PC-3 (cell line): ENCODE results near the gene CNRIP1. TPM values are rescaled to one million over a fixed set of nuclear protein-coding genes. Genes with fewer than 3 reads are reported as not detected.

Experiments used
- ATAC-seq: fragments of 200-7000 bp; cut with Tn5 transposase; 2 replicates; pipeline ENCODE4 v1.9.1; 2020; ENCODE audit warnings: mild to moderate bottlenecking, moderate library complexity
- BruUV-seq: library from RNA; stranded (reverse); fragments of 400-500 nt; replicated peaks from 2 replicates; lab custom pipeline; 2021; lab: Mats Ljungman, UMichigan
- CTCF ChIA-PET: fragments of 300-600 bp; sonication (Branson Sonifier 250); formaldehyde crosslinking; loops from one replicate; lab custom pipeline; 2022; ENCODE audit warnings: antibody characterized with exemption; lab: Charles Lee
- POLR2A ChIA-PET: fragments of 300-600 bp; sonication (Branson Sonifier 250); formaldehyde crosslinking; loops from one replicate; lab custom pipeline; 2022; ENCODE audit warnings: antibody characterized with exemption; ENCODE audit not compliant: unreplicated experiment; lab: Charles Lee
- DNase-seq: peaks from one replicate; pipeline ENCODE4 v3.0.0-alpha.2; 2015
- H2AFZ ChIP-seq: fragments of 300-600 bp; sonication (generic); 2 replicates; pipeline ENCODE4 v1.6.0; 2016; ENCODE audit warnings: antibody characterized with exemption, low read length
- H3F3A ChIP-seq: fragments of 300-600 bp; sonication (generic); one replicate; pipeline ENCODE4 v1.6.0; 2017; ENCODE audit warnings: antibody characterized with exemption, low read length, control low read depth, mild to moderate bottlenecking; ENCODE audit not compliant: unreplicated experiment
- H3K27ac ChIP-seq: fragments of 300-600 bp; sonication (generic); 2 replicates; pipeline ENCODE4 v1.5.1; 2016; ENCODE audit warnings: mild to moderate bottlenecking, low read length
- H3K27me3 ChIP-seq: fragments of 300-600 bp; sonication (generic); 2 replicates; pipeline ENCODE4 v1.6.1; 2016; ENCODE audit warnings: low read length, mixed read lengths
- H3K36me3 ChIP-seq: fragments of 300-600 bp; sonication (generic); 2 replicates; pipeline ENCODE4 v1.6.1; 2016; ENCODE audit warnings: low read depth, mixed run types, low read length, mixed read lengths
- H3K4me1 ChIP-seq: fragments of 300-600 bp; sonication (generic); 2 replicates; pipeline ENCODE4 v1.5.1; 2016; ENCODE audit warnings: low read length; ENCODE audit not compliant: insufficient read depth
- H3K4me2 ChIP-seq: fragments of 300-600 bp; sonication (generic); 2 replicates; pipeline ENCODE4 v1.6.0; 2016; ENCODE audit warnings: low read length
- H3K4me3 ChIP-seq: fragments of 300-600 bp; sonication (generic); 2 replicates; pipeline ENCODE4 v1.5.1; 2016; ENCODE audit warnings: mild to moderate bottlenecking, low read length, mixed read lengths
- H3K79me2 ChIP-seq: fragments of 300-600 bp; sonication (generic); 2 replicates; pipeline ENCODE4 v1.6.1; 2017; ENCODE audit warnings: low read length, mixed read lengths
- H3K9ac ChIP-seq: fragments of 300-600 bp; sonication (generic); 2 replicates; pipeline ENCODE4 v1.6.0; 2016; ENCODE audit warnings: mild to moderate bottlenecking, low read length
- H3K9me2 ChIP-seq: fragments of 300-600 bp; sonication (generic); replicated peaks from 2 replicates; pipeline ENCODE4 v1.6.1; 2016; ENCODE audit warnings: mixed run types, low read length, mixed read lengths
- H3K9me3 ChIP-seq: fragments of 300-600 bp; sonication (generic); 2 replicates; pipeline ENCODE4 v1.6.1; 2016; ENCODE audit warnings: low read length, mixed read lengths
- H4K20me1 ChIP-seq: fragments of 300-600 bp; sonication (generic); 2 replicates; pipeline ENCODE4 v1.6.1; 2016; ENCODE audit warnings: low read length, mixed read lengths
- CTCF ChIP-seq: fragments of 300-600 bp; sonication (generic); conservative IDR thresholded peaks from 2 replicates; pipeline ENCODE4 v1.5.1; 2017; ENCODE audit warnings: antibody characterized with exemption, low read depth, mild to moderate bottlenecking, low read length
- EZH2 ChIP-seq: fragments of 300-600 bp; sonication (generic); IDR thresholded peaks from one replicate; pipeline ENCODE4 v1.6.1; 2017; ENCODE audit warnings: antibody characterized with exemption, mild to moderate bottlenecking, low read length; ENCODE audit not compliant: unreplicated experiment
- EZH2phosphoT487 ChIP-seq: fragments of 300-600 bp; sonication (generic); IDR thresholded peaks from 2 replicates; pipeline ENCODE4 v1.6.1; 2018; ENCODE audit warnings: mild to moderate bottlenecking, antibody characterized with exemption, low read length, borderline replicate concordance
- intact Hi-C: fragments of 100-400 bp; cut with micrococcal nuclease; formaldehyde crosslinking; loops from 2 replicates; pipeline ENCODE4 v1.9.0; 2023
- total RNA-seq: library from RNA; depleted of rRNA; stranded (reverse); fragments of >200 nt; gene quantifications from 2 replicates; pipeline ENCODE4 v1.2.3, GENCODE V29; 2014

The CNRIP1 gene
- total RNA-seq, 1 experiment from 2014 or later = 11.7 TPM

GRCh38 chr2:68303033-68303901 lies 16.5 kb downstream of the CNRIP1 start:
- Histone ChIP-seq H3K4me1 (peaks cover 22% of the 10 kb centered on the region), H3K27ac (peak overlapping the region; percentile 38), H3F3A (no peaks in the 10 kb centered on the region), H4K20me1 (no peaks in the 10 kb centered on the region), H3K4me3 (no peak overlapping the region), H3K79me2 (no peaks in the 10 kb centered on the region), H3K9me2 (no peaks in the 10 kb centered on the region), H3K27me3 (no peaks in the 10 kb centered on the region), H3K36me3 (no peaks in the 10 kb centered on the region), H3K9ac (no peak overlapping the region), H3K4me2 (peak overlapping the region; percentile 36), H3K9me3 (no peaks in the 10 kb centered on the region), H2AFZ (no peak overlapping the region)
- ATAC-seq (peak; percentile 93), DNase-seq (peak; percentile 52)
- no TSS peak for BruUV-seq
- intact Hi-C loops = no loop called here
- CTCF ChIA-PET = interaction anchor here (0.5 kb wide), 2 partner anchors 19 to 107 kb away, joined by 3 to 4 read pairs; no protein-coding TSS in a partner anchor
- no peak for TF ChIP-seq EZH2phosphoT487
- TF ChIP-seq CTCF = no peak
- no peak for TF ChIP-seq EZH2
- POLR2A ChIA-PET = no interaction called here

- H3K4me3 ChIP-seq = no peak overlapping the region
Observed at GRCh38 chr2:68302281-68302875, 17.4 kb downstream of the CNRIP1 start.

More at GRCh38 chr2:68302281-68302875, 17.4 kb downstream of the CNRIP1 start:
- Histone ChIP-seq H2AFZ (no peak overlapping the region), H3K36me3 (no peaks in the 10 kb centered on the region), H3K9me2 (no peaks in the 10 kb centered on the region), H3K27me3 (no peaks in the 10 kb centered on the region), H3K27ac (no peak overlapping the region), H3F3A (no peaks in the 10 kb centered on the region), H4K20me1 (no peaks in the 10 kb centered on the region), H3K9ac (no peak overlapping the region), H3K9me3 (no peaks in the 10 kb centered on the region), H3K79me2 (no peaks in the 10 kb centered on the region), H3K4me1 (peaks cover 22% of the 10 kb centered on the region), H3K4me2 (no peak overlapping the region)
- intact Hi-C loops = no loop called here
- DNase-seq = peak; percentile 38
- BruUV-seq = no TSS peak
- ChIA-PET POLR2A (no interaction called here), CTCF (interaction anchor here (0.7 kb wide), 1 partner anchor 56 kb away, joined by 3 read pairs; no protein-coding TSS in a partner anchor)
- peak; percentile 27; the same call in 1 of the 2 replicates for ATAC-seq
- TF ChIP-seq CTCF (no peak), EZH2phosphoT487 (no peak), EZH2 (no peak)
